Transverse colon (tissue), 4 donors: Measurements from ENCODE around the gene MN1. TPM values are rescaled to one million over a fixed set of nuclear protein-coding genes. Genes with fewer than 3 reads are reported as not detected.

Experiments used
- DNase-seq: peaks from one replicate; pipeline ENCODE4 v3.0.0-alpha.2; 2019
- H3K27ac ChIP-seq, 4 donors: fragments of 200-600 bp; sonication (generic); 2 replicates each; pipeline ENCODE4 v1.5.1; 2016 to 2018; ENCODE audit warnings: inconsistent platforms in 4 of 4
- H3K27me3 ChIP-seq: fragments of 200-600 bp; sonication (generic); 2 replicates; pipeline ENCODE4 v1.5.1; 2017; ENCODE audit warnings: inconsistent platforms
- H3K36me3 ChIP-seq, 4 donors: fragments of 200-600 bp; sonication (generic); 2 replicates each; pipeline ENCODE4 v1.5.1; 2017 to 2019; ENCODE audit warnings: inconsistent platforms in 4 of 4
- H3K4me1 ChIP-seq, 4 donors: fragments of 200-600 bp; sonication (generic); 2 replicates each; pipeline ENCODE4 v1.5.1; 2017 to 2020; ENCODE audit warnings: inconsistent platforms in 4 of 4
- H3K4me3 ChIP-seq, 4 donors: fragments of 200-600 bp; sonication (generic); 1 replicate in 1 of 4; 2 replicates in 3 of 4; pipeline versions ENCODE4 v1.5.1 to v1.6.1; 2017 to 2019; ENCODE audit warnings: inconsistent platforms in 4 of 4
- H3K9me3 ChIP-seq, 2 donors: fragments of 200-600 bp; sonication (generic); 2 replicates each; pipeline ENCODE4 v1.5.1; 2017 to 2019; ENCODE audit warnings: inconsistent platforms in 2 of 2
- EP300 ChIP-seq: sonication (generic); formaldehyde crosslinking; IDR thresholded peaks from one replicate; pipeline ENCODE4 v1.6.1; 2017; ENCODE audit warnings: antibody characterized with exemption, low read depth
- POLR2A ChIP-seq: fragments of 450-650 bp; IDR thresholded peaks from one replicate; pipeline ENCODE4 v1.6.1; 2016; ENCODE audit warnings: antibody characterized with exemption, mild to moderate bottlenecking, moderate library complexity
- POLR2AphosphoS5 ChIP-seq, 3 donors: sonication (generic); formaldehyde crosslinking; IDR thresholded peaks; one replicate each; pipeline ENCODE4 v1.6.1; 2016; ENCODE audit warnings: antibody characterized with exemption in 3 of 3
- WGBS, 2 donors: methylation state at CpG; one replicate each; pipeline ENCODE4 v1.1.5; 2018; ENCODE audit warnings: low coverage in 1 of 2; 5-methylcytosine and 5-hydroxymethylcytosine counted together
- in situ Hi-C, 4 donors: fragments of 200-750 bp; cut with MboI; loops; one replicate each; pipeline versions ENCODE4 v1.15.0 to v1.15.1; 2017; ENCODE audit warnings: low sequenced_read_pairs in 3 of 4, low pct_ligation_motif_present in 1 of 4, low pct_unique_long_range_greater_than_20kb in 1 of 4
- intact Hi-C: fragments of 100-400 bp; cut with DNase I; formaldehyde crosslinking; loops from one replicate; pipeline ENCODE4 v1.15.1; 2023; ENCODE audit warnings: low total_unique reads
- total RNA-seq, 4 donors: library from RNA; depleted of rRNA; stranded (reverse); fragments of >200 nt; gene quantifications; one replicate each; pipeline ENCODE4 v1.1.0, GENCODE V29; 2016
- TF ChIP-seq, protein P1 (sequence below), 5 experiments: fragments of 200-600 bp in 3 of 5; fragments of 450-650 bp in 2 of 5; sonication (generic) in 3 of 5; IDR thresholded peaks; 1 replicate in 2 of 5; 2 replicates in 3 of 5; pipeline ENCODE4 v1.5.1; 2016 to 2017; ENCODE audit warnings: antibody characterized with exemption in 5 of 5, inconsistent platforms in 3 of 5, mild to moderate bottlenecking in 2 of 5, moderate library complexity in 1 of 5

The MN1 gene
- total RNA-seq, 4 donors from 2014 or later = 1.1 to 4.2 (median 3.0) TPM

GRCh38 chr22:27723158-27723557, 78.4 kb downstream of the MN1 start:
- H3K4me3 ChIP-seq = no peak overlapping the region
- H3K36me3 ChIP-seq = no peaks in the 10 kb centered on the region
- no peaks in the 10 kb centered on the region for H3K27me3 ChIP-seq
- no peak for TF ChIP-seq POLR2AphosphoS5 (IDR thresholded peaks at IDR 0.05)
- no peak for TF ChIP-seq EP300
- no peak for TF ChIP-seq POLR2A
- TF ChIP-seq, protein P1, sequence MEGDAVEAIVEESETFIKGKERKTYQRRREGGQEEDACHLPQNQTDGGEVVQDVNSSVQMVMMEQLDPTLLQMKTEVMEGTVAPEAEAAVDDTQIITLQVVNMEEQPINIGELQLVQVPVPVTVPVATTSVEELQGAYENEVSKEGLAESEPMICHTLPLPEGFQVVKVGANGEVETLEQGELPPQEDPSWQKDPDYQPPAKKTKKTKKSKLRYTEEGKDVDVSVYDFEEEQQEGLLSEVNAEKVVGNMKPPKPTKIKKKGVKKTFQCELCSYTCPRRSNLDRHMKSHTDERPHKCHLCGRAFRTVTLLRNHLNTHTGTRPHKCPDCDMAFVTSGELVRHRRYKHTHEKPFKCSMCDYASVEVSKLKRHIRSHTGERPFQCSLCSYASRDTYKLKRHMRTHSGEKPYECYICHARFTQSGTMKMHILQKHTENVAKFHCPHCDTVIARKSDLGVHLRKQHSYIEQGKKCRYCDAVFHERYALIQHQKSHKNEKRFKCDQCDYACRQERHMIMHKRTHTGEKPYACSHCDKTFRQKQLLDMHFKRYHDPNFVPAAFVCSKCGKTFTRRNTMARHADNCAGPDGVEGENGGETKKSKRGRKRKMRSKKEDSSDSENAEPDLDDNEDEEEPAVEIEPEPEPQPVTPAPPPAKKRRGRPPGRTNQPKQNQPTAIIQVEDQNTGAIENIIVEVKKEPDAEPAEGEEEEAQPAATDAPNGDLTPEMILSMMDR (IDR thresholded peaks at IDR 0.05) = no peak
- no peak for DNase-seq
- WGBS, 2 donors = 39 to 60% methylated on average over 1 of the region's 1 CpG
- intact Hi-C loops = no loop called here
- no peak overlapping the region for H3K27ac ChIP-seq
- in situ Hi-C loops = no loop called here
- H3K9me3 ChIP-seq = no peaks in the 10 kb centered on the region
- peaks cover 0 to 11% (median 3%) of the 10 kb centered on the region in 4 donors for H3K4me1 ChIP-seq

DNA sequence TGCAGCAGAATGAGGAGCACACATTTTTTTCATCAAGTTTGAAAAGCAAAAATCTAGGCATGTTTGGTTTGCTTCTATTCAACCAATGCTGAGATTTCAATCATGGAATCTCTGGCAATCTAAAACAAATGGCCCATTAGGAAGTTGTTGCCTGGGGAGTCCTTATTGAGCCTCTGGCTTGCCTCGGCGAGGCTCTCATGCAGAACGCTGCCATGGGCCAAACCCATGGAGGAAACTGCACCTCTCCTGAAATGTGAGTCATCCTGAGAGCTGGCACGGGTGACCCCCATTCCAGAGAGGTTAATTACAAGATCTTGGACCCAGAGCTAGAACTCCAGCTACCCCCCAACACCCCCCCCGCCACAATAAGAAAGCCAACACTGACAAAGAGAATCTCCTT, 80.7 kb downstream of the MN1 start:
- 81% methylated on average over 5 of the region's 5 CpGs; no CpG with 5 or more reads in 1 of the 2 donors for WGBS, 2 donors
- DNase-seq = no peak
- intact Hi-C loops = no loop called here

GRCh38 chr22:27719535-27720227, 81.9 kb downstream of the MN1 start:
- Histone ChIP-seq H3K4me1 (peaks cover 0 to 6% (median 0%) of the 10 kb centered on the region in 4 donors), H3K4me3 (no peak overlapping the region), H3K9me3 (no peaks in the 10 kb centered on the region), H3K27ac (no peak overlapping the region), H3K27me3 (no peaks in the 10 kb centered on the region), H3K36me3 (no peaks in the 10 kb centered on the region)
- in situ Hi-C loops = no loop called here
- 46% methylated on average over 8 of the region's 8 CpGs; no CpG with 5 or more reads in 1 of the 2 donors for WGBS, 2 donors
- no peak for DNase-seq
- no peak for TF ChIP-seq EP300
- TF ChIP-seq, protein P1 (IDR thresholded peaks at IDR 0.05) = no peak
- TF ChIP-seq POLR2AphosphoS5 (IDR thresholded peaks at IDR 0.05) = no peak
- no peak for TF ChIP-seq POLR2A
- intact Hi-C loops = no loop called here

More for the DNA sequence above, 80.7 kb downstream of the MN1 start:
- Histone ChIP-seq H3K4me3 (no peak overlapping the region), H3K9me3 (no peaks in the 10 kb centered on the region), H3K36me3 (no peaks in the 10 kb centered on the region), H3K27me3 (no peaks in the 10 kb centered on the region), H3K4me1 (peaks cover 0 to 6% (median 0%) of the 10 kb centered on the region in 4 donors), H3K27ac (no peak overlapping the region)
- TF ChIP-seq EP300 = no peak
- TF ChIP-seq POLR2A = no peak
- no peak for TF ChIP-seq POLR2AphosphoS5 (IDR thresholded peaks at IDR 0.05)
- TF ChIP-seq, protein P1 (IDR thresholded peaks at IDR 0.05) = no peak
- in situ Hi-C loops = no loop called here

DNA sequence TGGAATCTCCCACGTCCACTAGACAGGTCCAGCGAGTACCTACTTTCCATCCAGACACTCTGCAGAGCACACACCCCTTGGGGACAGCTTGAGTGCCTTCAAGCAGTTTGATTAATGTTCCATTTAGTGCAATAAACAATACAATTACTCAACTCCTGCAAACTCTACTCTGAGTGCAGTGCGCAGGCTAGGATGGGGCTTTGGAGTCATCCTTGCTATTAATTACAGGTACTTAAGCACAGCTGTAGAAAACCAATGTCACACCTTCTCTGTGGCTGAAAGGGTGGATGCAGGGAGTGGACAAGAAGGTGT, 82.6 kb downstream of the MN1 start:
- Histone ChIP-seq H3K4me1 (peaks cover 0 to 6% (median 0%) of the 10 kb centered on the region in 4 donors), H3K9me3 (no peaks in the 10 kb centered on the region), H3K27me3 (no peaks in the 10 kb centered on the region), H3K36me3 (no peaks in the 10 kb centered on the region), H3K27ac (no peak overlapping the region), H3K4me3 (no peak overlapping the region)
- TF ChIP-seq POLR2A (no peak), POLR2AphosphoS5 (IDR thresholded peaks at IDR 0.05) (no peak), EP300 (no peak)
- TF ChIP-seq, protein P1 (IDR thresholded peaks at IDR 0.05) = no peak
- intact Hi-C loops (no loop called here), in situ Hi-C loops (no loop called here)
- 46 to 67% methylated on average over 2 to 3 of the region's 3 CpGs for WGBS, 2 donors
- DNase-seq = no peak
